ENCODE measurements around the gene FGG. TPM values are rescaled to one million over a fixed set of nuclear protein-coding genes. Genes with fewer than 3 reads are reported as not detected.
"Not testable (repeated sequence)": the region's sequence is repeated elsewhere in the genome, so short reads cannot be mapped to it uniquely, and the experiment has no call there.

The FGG gene
- total and polyA plus RNA-seq, 8 donors: 0.20 to 3.1 (median 2.1) TPM; not detected in 3

DNA sequence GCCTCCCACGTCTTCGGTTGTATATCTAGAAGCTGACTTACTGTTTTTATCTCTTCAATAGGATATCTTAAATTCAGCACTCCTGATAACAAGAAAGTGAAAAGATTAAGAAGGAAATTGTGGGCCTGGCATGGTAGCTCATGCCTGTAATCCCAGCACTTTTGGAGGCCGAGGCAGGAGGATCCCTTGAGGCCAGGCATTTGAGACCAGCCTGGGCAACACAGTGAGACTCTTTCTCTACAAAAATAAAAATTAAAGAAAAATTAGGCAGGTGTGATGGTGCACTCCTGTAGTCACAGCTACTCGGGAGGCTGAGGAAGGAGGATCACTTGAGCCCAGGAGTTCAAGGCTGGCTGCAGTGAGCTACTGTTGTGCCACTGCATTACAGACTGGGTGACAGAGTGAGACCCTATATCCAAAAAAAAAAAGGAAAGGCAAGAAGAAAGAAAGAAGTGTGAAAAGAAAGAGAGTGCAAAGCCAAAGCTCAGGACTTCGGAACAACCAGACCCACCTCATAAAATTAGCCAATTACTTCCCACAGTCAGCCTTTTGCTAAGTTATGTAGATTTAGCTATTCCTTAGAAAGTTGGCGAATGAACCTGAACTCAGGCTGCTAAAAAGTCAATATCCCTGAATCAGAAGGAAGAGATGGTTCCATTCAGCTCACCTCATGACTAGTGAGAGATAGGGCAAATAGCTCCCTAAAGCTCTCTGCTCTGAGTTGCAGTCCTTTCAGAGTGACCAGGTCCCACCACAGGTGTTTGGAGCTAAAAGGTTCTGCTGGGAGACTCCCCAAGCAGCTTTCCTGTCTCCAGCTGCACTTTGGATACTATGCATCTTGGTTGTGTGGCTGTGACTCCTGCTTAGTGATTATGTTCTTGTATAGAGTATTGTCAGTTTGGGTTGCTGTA, 9.2 kb downstream of the FGG start:
- intact Hi-C loops (cut with DNase I; ENCODE audit: low total_unique reads): no loop called here
- H3K27ac ChIP-seq: no peak overlapping the region
- 78 to 88% (median 84%) methylated on average over 6 of the region's 6 CpGs for WGBS, 5 donors
- H3K9me3 ChIP-seq: no peaks in the 10 kb centered on the region
- TF ChIP-seq POLR2A (IDR thresholded peaks at IDR 0.05): no peak
- no peak for TF ChIP-seq POLR2AphosphoS5 (IDR thresholded peaks at IDR 0.05)
- TF ChIP-seq EP300 (IDR thresholded peaks at IDR 0.05): no peak
- TF ChIP-seq, protein P1, sequence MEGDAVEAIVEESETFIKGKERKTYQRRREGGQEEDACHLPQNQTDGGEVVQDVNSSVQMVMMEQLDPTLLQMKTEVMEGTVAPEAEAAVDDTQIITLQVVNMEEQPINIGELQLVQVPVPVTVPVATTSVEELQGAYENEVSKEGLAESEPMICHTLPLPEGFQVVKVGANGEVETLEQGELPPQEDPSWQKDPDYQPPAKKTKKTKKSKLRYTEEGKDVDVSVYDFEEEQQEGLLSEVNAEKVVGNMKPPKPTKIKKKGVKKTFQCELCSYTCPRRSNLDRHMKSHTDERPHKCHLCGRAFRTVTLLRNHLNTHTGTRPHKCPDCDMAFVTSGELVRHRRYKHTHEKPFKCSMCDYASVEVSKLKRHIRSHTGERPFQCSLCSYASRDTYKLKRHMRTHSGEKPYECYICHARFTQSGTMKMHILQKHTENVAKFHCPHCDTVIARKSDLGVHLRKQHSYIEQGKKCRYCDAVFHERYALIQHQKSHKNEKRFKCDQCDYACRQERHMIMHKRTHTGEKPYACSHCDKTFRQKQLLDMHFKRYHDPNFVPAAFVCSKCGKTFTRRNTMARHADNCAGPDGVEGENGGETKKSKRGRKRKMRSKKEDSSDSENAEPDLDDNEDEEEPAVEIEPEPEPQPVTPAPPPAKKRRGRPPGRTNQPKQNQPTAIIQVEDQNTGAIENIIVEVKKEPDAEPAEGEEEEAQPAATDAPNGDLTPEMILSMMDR (IDR thresholded peaks at IDR 0.05): no peak
- no peak for DNase-seq
- no peaks in the 10 kb centered on the region for H3K27me3 ChIP-seq
- H3K36me3 ChIP-seq: no peaks in the 10 kb centered on the region
- no peak overlapping the region for H3K4me3 ChIP-seq
- H3K4me1 ChIP-seq: no peaks in the 10 kb centered on the region

DNA sequence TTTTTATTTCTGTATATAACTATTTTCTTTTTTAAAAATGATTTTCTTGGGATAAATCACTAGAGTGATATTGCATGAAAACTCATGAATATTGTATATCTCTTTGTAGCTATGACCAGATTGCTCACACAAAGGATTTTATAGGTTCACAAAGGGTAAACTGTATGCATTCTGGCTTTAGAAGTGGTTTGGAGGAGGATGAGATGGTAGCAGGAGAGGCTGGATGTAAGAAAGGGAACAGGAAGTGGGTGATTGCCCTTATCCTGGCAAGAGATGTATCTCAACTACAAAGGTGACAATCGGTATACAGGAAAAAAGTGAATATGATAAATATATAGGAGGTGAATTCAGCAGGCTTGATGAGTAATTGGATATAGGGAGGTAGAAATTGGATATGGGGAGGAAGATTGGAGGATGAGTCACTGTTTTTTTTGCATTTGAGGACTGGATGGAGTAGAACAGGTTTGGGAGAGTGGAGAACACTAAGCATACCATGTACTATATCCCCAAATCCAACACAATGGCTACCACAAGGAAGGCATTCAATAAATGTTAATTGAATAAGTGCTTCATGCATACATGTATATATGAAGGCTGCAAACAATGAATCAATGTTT, 9.9 kb downstream of the FGG start:
- 69 to 78% (median 71%) methylated on average over 1 of the region's 1 CpG for WGBS, 5 donors
- Histone ChIP-seq H3K9me3 (no peaks in the 10 kb centered on the region), H3K4me1 (no peaks in the 10 kb centered on the region), H3K27me3 (no peaks in the 10 kb centered on the region), H3K36me3 (no peaks in the 10 kb centered on the region), H3K4me3 (no peak overlapping the region), H3K27ac (no peak overlapping the region)
- no peak for DNase-seq
- TF ChIP-seq POLR2AphosphoS5 (IDR thresholded peaks at IDR 0.05) (no peak), EP300 (IDR thresholded peaks at IDR 0.05) (no peak), POLR2A (IDR thresholded peaks at IDR 0.05) (no peak)
- TF ChIP-seq, protein P1 (IDR thresholded peaks at IDR 0.05): no peak
- intact Hi-C loops (cut with DNase I; ENCODE audit: low total_unique reads): no loop called here

DNA sequence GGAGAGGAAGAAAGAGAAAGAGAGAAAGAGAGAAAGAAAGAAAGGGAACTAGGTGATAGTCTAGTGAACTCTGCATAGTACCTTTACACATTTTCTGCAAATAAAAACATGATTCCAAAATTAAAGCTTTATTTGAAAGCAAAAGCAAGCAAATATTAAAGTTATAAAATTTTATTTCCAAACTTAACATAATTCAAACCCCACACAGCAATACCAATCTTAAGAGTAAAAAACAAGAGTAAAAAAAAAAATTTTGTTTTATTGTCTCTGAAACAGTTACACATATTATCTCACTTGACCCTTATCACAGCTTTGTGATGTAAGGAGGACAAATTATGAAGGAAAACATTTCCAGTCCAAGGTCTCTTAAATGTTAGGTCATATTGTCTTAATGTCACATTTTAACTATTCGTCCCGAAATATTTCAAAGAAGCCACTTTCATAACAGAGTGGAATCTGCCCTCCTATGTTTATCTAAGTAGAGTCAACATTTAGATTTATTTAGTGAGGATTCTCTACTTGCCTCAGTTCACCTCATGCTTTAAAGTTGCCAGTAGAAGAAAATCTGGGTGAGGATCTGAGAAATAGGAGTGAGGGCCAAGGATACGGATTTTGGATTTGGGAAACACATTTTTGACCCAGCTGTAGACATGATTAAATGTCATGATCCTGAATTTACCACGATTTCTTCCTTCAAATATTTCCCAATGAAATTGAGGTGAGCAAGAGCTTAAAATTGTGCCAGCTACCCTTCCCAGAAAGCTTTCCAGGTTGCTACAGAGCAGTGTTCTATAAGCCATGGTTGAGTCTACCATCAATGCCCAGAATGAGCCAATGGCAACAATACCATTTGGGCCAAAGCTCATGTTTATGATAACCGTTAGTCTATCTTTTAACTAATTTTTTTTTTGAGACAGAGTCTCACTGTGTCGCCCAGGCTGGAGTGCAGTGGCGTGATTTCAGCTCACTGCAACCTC, 14.4 kb downstream of the FGG start:
- Histone ChIP-seq H3K27ac (no peak overlapping the region), H3K36me3 (no peaks in the 10 kb centered on the region), H3K27me3 (no peaks in the 10 kb centered on the region), H3K4me3 (no peak overlapping the region), H3K4me1 (no peaks in the 10 kb centered on the region), H3K9me3 (no peaks in the 10 kb centered on the region)
- intact Hi-C loops (cut with DNase I; ENCODE audit: low total_unique reads): no loop called here
- TF ChIP-seq EP300 (IDR thresholded peaks at IDR 0.05): no peak
- no peak for TF ChIP-seq POLR2A (IDR thresholded peaks at IDR 0.05)
- TF ChIP-seq, protein P1 (IDR thresholded peaks at IDR 0.05): no peak
- no peak for TF ChIP-seq POLR2AphosphoS5 (IDR thresholded peaks at IDR 0.05)
- 67 to 75% (median 73%) methylated on average over 7 of the region's 7 CpGs for WGBS, 5 donors
- no peak for DNase-seq

DNA sequence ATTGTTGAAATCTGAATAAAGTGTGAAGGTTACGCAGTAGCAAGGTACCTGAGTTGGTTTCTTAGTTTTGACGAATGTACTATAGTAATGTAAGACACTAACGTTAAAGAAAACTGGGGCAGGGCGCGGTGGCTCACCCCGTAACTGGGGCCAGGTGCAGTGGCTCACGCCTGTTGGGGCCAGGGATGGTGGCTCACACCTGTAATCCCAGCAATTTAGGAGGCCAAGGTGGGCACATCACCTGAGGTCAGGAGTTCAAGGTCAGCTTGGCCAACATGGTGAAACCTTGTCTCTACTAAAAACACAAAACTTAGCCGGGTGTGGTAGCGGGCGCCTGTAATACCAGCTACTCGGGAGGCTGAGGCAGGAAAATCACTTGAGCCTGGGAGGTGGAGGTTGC, 15.2 kb downstream of the FGG start:
- H3K4me3 ChIP-seq; H3K27me3 ChIP-seq; intact Hi-C loops (cut with DNase I; ENCODE audit: low total_unique reads); H3K9me3 ChIP-seq; H3K27ac ChIP-seq; DNase-seq; H3K36me3 ChIP-seq; H3K4me1 ChIP-seq: not testable (repeated sequence)
- 84 to 93% (median 90%) methylated on average over 11 of the region's 11 CpGs for WGBS, 5 donors

All from stomach (tissue), 9 donors.